Cardiac fibroblast (primary cell): ENCODE results near the gene HTATIP2.

Experiments
- DNase-seq, 2 donors: peaks; one replicate each; pipeline versions ENCODE4 v3.0.0 to v3.0.0-alpha.2; 2010; ENCODE audit warnings: low read depth in 2 of 2
- H3K4me3 ChIP-seq, 2 donors: replicated peaks in 1 of 2; 1 replicate in 1 of 2; 2 replicates in 1 of 2; pipeline ENCODE4 v1.5.1; 2011; ENCODE audit warnings: low read depth in 2 of 2, low read length in 2 of 2, mild to moderate bottlenecking in 2 of 2, moderate library complexity in 1 of 2
- CTCF ChIP-seq: IDR thresholded peaks from one replicate; pipeline ENCODE4 v1.5.1; 2011; ENCODE audit warnings: low read depth, mild to moderate bottlenecking, low read length, inconsistent platforms

The HTATIP2 gene

GRCh38 chr11:20342347-20343141, 21.0 kb upstream of the HTATIP2 start:
- TF ChIP-seq CTCF: no peak
- no peak for DNase-seq
- no peak overlapping the region for H3K4me3 ChIP-seq

GRCh38 chr11:20351136-20351535, 12.4 kb upstream of the HTATIP2 start:
- no peak for TF ChIP-seq CTCF
- no peak overlapping the region for H3K4me3 ChIP-seq
- no peak for DNase-seq

- no peak for DNase-seq
- no peak overlapping the region for H3K4me3 ChIP-seq
- no peak for TF ChIP-seq CTCF
Observed at GRCh38 chr11:20351751-20352262, 11.7 kb upstream of the HTATIP2 start.

- peak; percentile 67 to 68 for DNase-seq
- H3K4me3 ChIP-seq: no peak overlapping the region
- peak; percentile 91 for TF ChIP-seq CTCF
Observed at GRCh38 chr11:20353829-20354434, 9.6 kb upstream of the HTATIP2 start.

GRCh38 chr11:20355221-20356219, 8.0 kb upstream of the HTATIP2 start:
- peak; percentile 62 to 68 for DNase-seq
- TF ChIP-seq CTCF: peak; percentile 78
- no peak overlapping the region for H3K4me3 ChIP-seq

GRCh38 chr11:20357150-20357549, 6.4 kb upstream of the HTATIP2 start:
- H3K4me3 ChIP-seq: no peak overlapping the region
- DNase-seq: no peak
- no peak for TF ChIP-seq CTCF
